NCI-H345 treated with DMSO at 0.1 percent for 48 hours (cell line): ENCODE data around the gene LIM2.
"Not testable (repeated sequence)": the region's sequence is repeated elsewhere in the genome, so short reads cannot be mapped to it uniquely, and the experiment has no call there.

ENCODE experiments used
- DNase-seq: peaks from one replicate; lab custom pipeline; 2025; ENCODE audit not compliant: unreplicated experiment; lab: John Stamatoyannopoulos, UW

Gene LIM2

GRCh38 chr19:51387924-51388389 is at the start of gene LIM2:
LIM2 (minus strand) TSS chr19:51387974; CDS start chr19:51387443, 531 bp downstream.
- no peak for DNase-seq

- DNase-seq = no peak
These were observed 46.7 kb upstream of the LIM2 start for GRCh38 chr19:51434456-51434855.

GRCh38 chr19:51433043-51433442 is 45.3 kb upstream of the LIM2 start:
- DNase-seq = no peak

GRCh38 chr19:51431124-51431523 is 43.4 kb upstream of the LIM2 start:
- no peak for DNase-seq

GRCh38 chr19:51430221-51430620 is 42.4 kb upstream of the LIM2 start:
- no peak for DNase-seq

GRCh38 chr19:51427201-51427600 is 39.4 kb upstream of the LIM2 start:
- DNase-seq = no peak

GRCh38 chr19:51422053-51422448 is 34.3 kb upstream of the LIM2 start:
- no peak for DNase-seq

- no peak for DNase-seq
These were observed 33.7 kb upstream of the LIM2 start for GRCh38 chr19:51421229-51422052.

- not testable (repeated sequence) for DNase-seq
These were observed 32.7 kb upstream of the LIM2 start for GRCh38 chr19:51420511-51420910.

GRCh38 chr19:51418707-51419106 is 30.9 kb upstream of the LIM2 start:
- no peak for DNase-seq

- DNase-seq = no peak
These were observed 30.0 kb upstream of the LIM2 start for GRCh38 chr19:51417810-51418157.

GRCh38 chr19:51417107-51417809 is 29.5 kb upstream of the LIM2 start, which contains the start of gene SIGLEC10:
SIGLEC10 (minus strand) TSS chr19:51417642; CDS start chr19:51417581, 61 bp downstream.
- no peak for DNase-seq

- DNase-seq = not testable (repeated sequence)
These were observed 28.6 kb upstream of the LIM2 start for GRCh38 chr19:51416422-51416821.

- DNase-seq = no peak
These were observed 27.4 kb upstream of the LIM2 start for GRCh38 chr19:51415187-51415586.

GRCh38 chr19:51410950-51411748 is 23.4 kb upstream of the LIM2 start:
- no peak for DNase-seq

- no peak for DNase-seq
These were observed 19.8 kb upstream of the LIM2 start for GRCh38 chr19:51407511-51408131.

- DNase-seq = no peak
These were observed 14.3 kb upstream of the LIM2 start for GRCh38 chr19:51402117-51402516.

GRCh38 chr19:51399936-51400335 is 12.2 kb upstream of the LIM2 start:
- DNase-seq = not testable (repeated sequence)

GRCh38 chr19:51399231-51399630 is 11.5 kb upstream of the LIM2 start:
- no peak for DNase-seq

GRCh38 chr19:51398096-51398704 is 10.4 kb upstream of the LIM2 start:
- DNase-seq = no peak
